MM.1S (cell line): ENCODE measurements around the gene CGA.

Experiments used
- DNase-seq: peaks from one replicate; pipeline ENCODE4 v3.0.0-alpha.2; 2015
- H2AFZ ChIP-seq: fragments of 300-600 bp; sonication (generic); 2 replicates; pipeline ENCODE4 v1.6.0; 2016; ENCODE audit warnings: antibody characterized with exemption, low read length
- H3F3A ChIP-seq: fragments of 300-600 bp; sonication (generic); 2 replicates; pipeline ENCODE4 v1.6.1; 2016; ENCODE audit warnings: mild to moderate bottlenecking, antibody characterized with exemption, low read length, moderate library complexity, mixed read lengths; ENCODE audit not compliant: insufficient read depth
- H3K27ac ChIP-seq: fragments of 300-600 bp; sonication (generic); 2 replicates; pipeline ENCODE4 v1.5.1; 2016; ENCODE audit warnings: mild to moderate bottlenecking, low read length
- H3K27me3 ChIP-seq: fragments of 300-600 bp; sonication (generic); replicated peaks from 2 replicates; pipeline ENCODE4 v1.6.0; 2016; ENCODE audit warnings: low read length; ENCODE audit not compliant: insufficient read depth
- H3K36me3 ChIP-seq: fragments of 300-600 bp; sonication (generic); replicated peaks from 2 replicates; pipeline ENCODE4 v1.6.1; 2016; ENCODE audit warnings: mild to moderate bottlenecking, low read length, mixed read lengths; ENCODE audit not compliant: insufficient read depth
- H3K4me1 ChIP-seq: fragments of 300-600 bp; sonication (generic); 2 replicates; pipeline ENCODE4 v1.6.1; 2016; ENCODE audit warnings: low read length, mixed read lengths
- H3K4me2 ChIP-seq: fragments of 300-600 bp; sonication (generic); 2 replicates; pipeline ENCODE4 v1.6.0; 2016; ENCODE audit warnings: low read depth, low read length
- H3K4me3 ChIP-seq: fragments of 300-600 bp; sonication (generic); 2 replicates; pipeline ENCODE4 v1.5.1; 2016; ENCODE audit warnings: low read length, mixed read lengths
- H3K79me2 ChIP-seq: fragments of 300-600 bp; sonication (generic); 2 replicates; pipeline ENCODE4 v1.6.1; 2016; ENCODE audit warnings: mixed run types, low read length, mixed read lengths
- H3K9ac ChIP-seq: fragments of 300-600 bp; sonication (generic); 2 replicates; pipeline ENCODE4 v1.6.1; 2016; ENCODE audit warnings: low read length, mixed read lengths
- H3K9me2 ChIP-seq: fragments of 300-600 bp; sonication (generic); replicated peaks from 2 replicates; pipeline ENCODE4 v1.6.1; 2016; ENCODE audit warnings: mild to moderate bottlenecking, low read length, mixed read lengths; ENCODE audit not compliant: insufficient read depth
- H3K9me3 ChIP-seq: fragments of 300-600 bp; sonication (generic); replicated peaks from 2 replicates; pipeline ENCODE4 v1.6.1; 2016; ENCODE audit warnings: mild to moderate bottlenecking, low read length, mixed read lengths; ENCODE audit not compliant: insufficient read depth
- H4K20me1 ChIP-seq: fragments of 300-600 bp; sonication (generic); 2 replicates; pipeline ENCODE4 v1.6.1; 2016; ENCODE audit warnings: mild to moderate bottlenecking, low read length, moderate library complexity, mixed read lengths; ENCODE audit not compliant: insufficient read depth
- CTCF ChIP-seq: fragments of 300-600 bp; sonication (generic); IDR thresholded peaks from 2 replicates; pipeline ENCODE4 v1.5.1; 2016; ENCODE audit warnings: antibody characterized with exemption, low read length, mixed read lengths
- EZH2 ChIP-seq: fragments of 300-600 bp; sonication (generic); optimal IDR thresholded peaks from 2 replicates; pipeline ENCODE3; 2017; ENCODE audit warnings: low read depth, mild to moderate bottlenecking, antibody characterized with exemption, low read length, mixed read lengths
- EZH2phosphoT487 ChIP-seq: fragments of 300-600 bp; sonication (generic); IDR thresholded peaks from 2 replicates; pipeline ENCODE4 v1.6.1; 2018; ENCODE audit warnings: antibody characterized with exemption, low read length

CGA gene

DNA sequence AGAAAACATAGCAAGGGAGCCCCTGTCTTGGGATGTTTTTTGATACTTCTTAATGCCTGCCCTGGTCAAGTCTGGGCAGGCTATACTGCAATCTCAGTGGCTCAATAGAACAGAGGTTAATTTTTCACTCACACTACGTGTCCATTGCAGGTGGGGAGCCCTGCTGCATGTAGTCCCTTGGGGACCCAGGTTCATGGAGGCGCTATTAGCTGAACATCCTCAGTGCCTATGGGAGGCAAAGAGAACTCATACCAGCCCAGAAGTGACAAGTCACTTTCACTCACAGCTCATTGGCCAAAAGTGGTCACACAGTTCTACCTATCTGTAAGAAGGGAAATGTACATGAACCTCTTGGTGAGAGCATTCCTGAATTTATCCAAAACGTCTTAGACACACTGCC lies 23.2 kb downstream of the CGA start:
- Histone ChIP-seq H3K4me3 (no peak overlapping the region), H3K4me1 (peaks cover 12% of the 10 kb centered on the region)
- TF ChIP-seq EZH2: no peak
- no peak for TF ChIP-seq CTCF
- TF ChIP-seq EZH2phosphoT487: no peak

GRCh38 chr6:87070741-87071140 lies 24.2 kb downstream of the CGA start:
- H3K4me3 ChIP-seq: no peak overlapping the region
- no peaks in the 10 kb centered on the region for H3K36me3 ChIP-seq
- no peak for TF ChIP-seq CTCF
- no peak for TF ChIP-seq EZH2
- no peak for TF ChIP-seq EZH2phosphoT487
- no peaks in the 10 kb centered on the region for H3K9me2 ChIP-seq
- H4K20me1 ChIP-seq: no peaks in the 10 kb centered on the region
- H3K4me1 ChIP-seq: peaks cover 14% of the 10 kb centered on the region
- H3K9ac ChIP-seq: no peak overlapping the region
- no peaks in the 10 kb centered on the region for H3F3A ChIP-seq
- H3K79me2 ChIP-seq: no peaks in the 10 kb centered on the region
- no peaks in the 10 kb centered on the region for H3K9me3 ChIP-seq
- no peak overlapping the region for H3K27ac ChIP-seq
- H3K4me2 ChIP-seq: no peak overlapping the region
- no peak overlapping the region for H2AFZ ChIP-seq
- no peaks in the 10 kb centered on the region for H3K27me3 ChIP-seq
- DNase-seq: no peak

More for the DNA sequence above, 23.2 kb downstream of the CGA start:
- H3K9ac ChIP-seq: no peak overlapping the region
- H3K9me3 ChIP-seq: no peaks in the 10 kb centered on the region
- DNase-seq: no peak
- H3K27ac ChIP-seq: no peak overlapping the region
- H3K27me3 ChIP-seq: no peaks in the 10 kb centered on the region
- H3K9me2 ChIP-seq: no peaks in the 10 kb centered on the region
- H4K20me1 ChIP-seq: no peaks in the 10 kb centered on the region
- H3K36me3 ChIP-seq: no peaks in the 10 kb centered on the region
- no peaks in the 10 kb centered on the region for H3F3A ChIP-seq
- no peak overlapping the region for H3K4me2 ChIP-seq
- no peaks in the 10 kb centered on the region for H3K79me2 ChIP-seq
- peak overlapping the region; percentile 9; the same call in 1 of the 2 replicates for H2AFZ ChIP-seq

- no peak overlapping the region for H3K9ac ChIP-seq
- H3K27me3 ChIP-seq: no peaks in the 10 kb centered on the region
- no peaks in the 10 kb centered on the region for H3F3A ChIP-seq
- H3K27ac ChIP-seq: no peak overlapping the region
- no peak overlapping the region for H3K4me2 ChIP-seq
- no peaks in the 10 kb centered on the region for H3K9me3 ChIP-seq
- no peaks in the 10 kb centered on the region for H3K36me3 ChIP-seq
- H3K79me2 ChIP-seq: no peaks in the 10 kb centered on the region
- TF ChIP-seq CTCF: no peak
- no peaks in the 10 kb centered on the region for H4K20me1 ChIP-seq
- no peak for DNase-seq
- no peaks in the 10 kb centered on the region for H3K9me2 ChIP-seq
- no peak overlapping the region for H3K4me3 ChIP-seq
- H3K4me1 ChIP-seq: peaks cover 14% of the 10 kb centered on the region
- no peak overlapping the region for H2AFZ ChIP-seq
Measured at GRCh38 chr6:87068795-87069194, 26.1 kb downstream of the CGA start.
